GM04503 (cell line): Measurements from ENCODE around the gene GSTK1.
"Not testable (repeated sequence)": the region's sequence is repeated elsewhere in the genome, so short reads cannot be mapped to it uniquely, and the experiment has no call there.

Experiments
- DNase-seq: peaks from one replicate; pipeline ENCODE4 v3.0.0-alpha.2; 2012; ENCODE audit warnings: low read depth

GSTK1 gene

DNA sequence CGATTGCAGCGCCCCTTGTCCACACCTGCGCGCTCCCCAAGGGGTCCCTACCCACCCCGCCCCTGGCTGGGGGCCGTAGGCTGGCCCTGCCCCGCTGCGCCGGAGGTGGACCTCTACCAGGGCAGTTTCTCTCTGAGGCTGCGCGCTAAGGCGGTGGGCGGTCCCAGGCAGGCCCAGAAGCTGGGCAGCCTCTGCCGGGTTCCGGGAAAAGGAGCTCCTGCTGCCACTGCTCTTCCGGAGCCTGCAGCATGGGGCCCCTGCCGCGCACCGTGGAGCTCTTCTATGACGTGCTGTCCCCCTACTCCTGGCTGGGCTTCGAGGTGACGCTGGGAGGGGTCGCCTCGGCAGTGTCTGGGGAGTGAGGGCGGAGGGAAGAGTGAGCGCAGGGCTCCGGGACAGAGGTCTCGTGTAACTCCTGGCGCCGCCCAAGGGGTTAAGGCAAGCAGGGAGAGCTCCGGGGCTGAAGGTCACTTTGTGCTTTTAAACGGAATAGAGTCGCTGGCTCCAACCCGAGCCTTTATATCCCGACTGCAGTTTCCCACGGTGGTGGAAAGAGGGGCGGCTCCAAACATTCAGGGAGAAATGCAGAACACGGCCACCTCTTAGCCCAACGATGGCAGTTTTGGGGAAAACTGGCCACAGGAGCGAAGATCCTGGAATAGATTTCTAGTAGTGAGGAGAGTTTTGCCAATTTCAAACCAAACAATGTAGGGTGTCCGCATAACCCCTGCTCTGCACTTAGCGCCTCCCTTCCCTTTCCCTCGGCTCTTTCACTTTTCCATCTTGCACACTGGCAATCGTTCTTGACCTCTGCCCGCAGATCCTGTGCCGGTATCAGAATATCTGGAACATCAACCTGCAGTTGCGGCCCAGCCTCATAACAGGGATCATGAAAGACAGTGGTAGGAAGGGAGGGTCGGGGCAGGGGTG is at the start of gene GSTK1:
Gene GSTK1 (plus strand): TSS at position 176 of the 930 bp plus-strand sequence. CDS start 73 bp downstream, at position 249.
- DNase-seq: peak; percentile 24

GRCh38 chr7:143213478-143213877 is 49.8 kb upstream of the GSTK1 start:
- DNase-seq: not testable (repeated sequence)

GRCh38 chr7:143214789-143215679 is 48.2 kb upstream of the GSTK1 start:
- peak; percentile 23 for DNase-seq

DNA sequence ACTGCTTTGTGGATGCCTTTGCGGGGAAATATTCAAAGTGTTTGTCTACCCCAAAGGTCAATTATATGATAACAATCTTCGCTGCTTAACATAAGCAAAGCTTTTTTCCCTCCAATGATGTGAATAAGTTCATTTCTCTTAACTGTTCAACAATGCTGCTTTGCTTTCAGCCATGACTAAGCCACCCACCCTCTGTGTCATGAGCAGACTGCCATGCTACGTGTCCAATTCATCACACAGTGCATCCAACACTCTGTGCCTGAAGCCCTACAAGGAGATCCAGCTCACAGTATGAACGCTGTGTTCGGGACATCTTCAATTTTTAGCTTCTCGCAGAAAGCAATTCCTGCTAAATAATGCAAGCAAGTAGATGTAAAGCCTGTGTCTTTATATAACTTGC is 47.1 kb upstream of the GSTK1 start:
- peak; percentile 3 for DNase-seq

DNA sequence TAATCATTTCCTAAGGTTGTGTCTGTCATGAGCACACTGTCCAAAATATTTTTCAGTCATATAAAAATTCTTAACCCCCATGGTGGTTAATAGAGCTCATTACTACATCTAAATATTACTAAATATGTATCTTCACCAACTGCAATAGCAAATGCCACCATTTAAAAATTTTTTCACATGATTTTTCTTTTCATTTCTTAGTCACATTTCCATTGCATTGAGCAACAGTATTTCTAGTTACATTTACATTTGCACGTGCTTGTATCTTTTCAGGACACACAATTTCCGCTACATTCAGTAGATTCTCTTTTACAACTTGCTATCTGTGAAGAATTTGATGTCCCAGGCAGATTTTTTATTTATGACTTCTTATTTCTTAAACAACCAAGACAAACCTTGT is 46.6 kb upstream of the GSTK1 start:
- DNase-seq: no peak

GRCh38 chr7:143217806-143218205 is 45.4 kb upstream of the GSTK1 start:
- no peak for DNase-seq

DNA sequence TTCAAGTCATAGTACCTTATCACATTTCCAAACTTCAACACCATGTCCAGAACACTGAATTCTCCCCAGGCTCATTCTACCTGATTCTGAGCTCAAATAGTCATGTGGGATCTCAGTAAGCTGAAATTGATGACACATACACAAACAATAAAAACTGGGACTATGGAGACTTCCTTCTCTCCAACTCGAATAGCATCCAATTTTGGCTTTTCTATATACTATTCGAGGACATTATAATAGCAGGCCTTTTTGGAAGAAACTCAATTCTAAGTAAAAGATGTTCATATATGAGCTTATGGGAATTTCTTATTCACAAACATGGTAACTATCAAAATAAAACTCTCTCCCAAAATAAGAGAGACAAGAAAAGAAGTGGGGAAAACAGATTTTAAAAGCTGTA is 42.0 kb upstream of the GSTK1 start:
- no peak for DNase-seq

- no peak for DNase-seq
Observed at GRCh38 chr7:143221737-143222136, 41.5 kb upstream of the GSTK1 start, which contains the start of gene TAS2R40. Gene TAS2R40, plus strand, starts transcription at chr7:143222037. Its CDS starts 42 bp downstream, at chr7:143222079.

DNA sequence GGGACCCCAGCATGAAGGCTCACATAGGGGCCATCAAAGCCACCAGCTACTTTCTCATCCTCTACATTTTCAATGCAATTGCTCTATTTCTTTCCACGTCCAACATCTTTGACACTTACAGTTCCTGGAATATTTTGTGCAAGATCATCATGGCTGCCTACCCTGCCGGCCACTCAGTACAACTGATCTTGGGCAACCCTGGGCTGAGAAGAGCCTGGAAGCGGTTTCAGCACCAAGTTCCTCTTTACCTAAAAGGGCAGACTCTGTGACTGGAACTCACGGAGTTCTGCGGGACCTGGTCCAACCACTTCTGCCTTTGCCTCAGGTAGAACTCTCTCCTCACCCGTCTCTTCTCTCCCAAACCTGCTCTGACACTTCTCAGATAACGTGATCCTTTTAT is 40.5 kb upstream of the GSTK1 start:
- no peak for DNase-seq

DNA sequence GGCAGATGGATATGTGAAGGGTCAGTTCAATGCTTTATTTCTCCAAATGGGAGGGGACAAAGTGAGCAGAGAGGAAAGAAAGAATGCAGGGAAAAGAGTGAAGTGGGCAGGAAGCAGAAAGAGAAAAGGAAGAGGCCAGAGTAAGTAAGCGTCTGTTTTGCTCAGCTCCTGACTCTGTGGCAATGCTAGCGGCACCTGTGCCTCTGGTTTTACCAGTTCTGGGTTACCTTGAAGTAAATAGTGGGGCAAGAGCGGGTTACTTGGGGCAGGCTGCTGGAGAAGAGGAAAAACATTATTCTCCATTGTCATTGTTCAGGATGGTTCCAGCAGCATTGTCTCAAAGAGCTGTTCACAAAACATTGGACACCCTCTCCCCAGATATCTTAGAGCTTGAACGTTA is 39.5 kb upstream of the GSTK1 start:
- no peak for DNase-seq

DNA sequence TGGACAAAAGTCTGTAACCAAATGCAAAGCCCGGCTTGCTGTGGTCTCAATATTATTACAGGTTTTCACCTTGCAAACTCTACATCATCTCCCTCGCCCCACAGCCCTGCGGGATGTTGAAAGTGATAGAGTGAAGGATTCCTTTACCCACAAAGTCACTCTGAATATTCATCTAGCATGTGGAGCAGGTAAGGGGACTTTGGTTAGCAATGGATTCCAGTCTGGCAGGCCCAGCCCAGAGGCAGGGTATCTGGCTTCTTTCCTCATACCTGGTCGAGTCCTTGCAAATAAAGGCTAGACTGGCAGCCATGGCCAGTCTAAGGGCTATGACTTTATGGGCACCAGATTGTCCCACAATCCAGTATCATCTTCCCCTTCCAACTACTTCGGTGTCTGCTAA is 38.2 kb upstream of the GSTK1 start:
- DNase-seq: no peak

- no peak for DNase-seq
Observed at GRCh38 chr7:143227806-143228205, 35.4 kb upstream of the GSTK1 start.

- DNase-seq: no peak
Observed at GRCh38 chr7:143229054-143229790, 34.0 kb upstream of the GSTK1 start.

GRCh38 chr7:143230602-143231457 is 32.4 kb upstream of the GSTK1 start:
- no peak for DNase-seq

DNA sequence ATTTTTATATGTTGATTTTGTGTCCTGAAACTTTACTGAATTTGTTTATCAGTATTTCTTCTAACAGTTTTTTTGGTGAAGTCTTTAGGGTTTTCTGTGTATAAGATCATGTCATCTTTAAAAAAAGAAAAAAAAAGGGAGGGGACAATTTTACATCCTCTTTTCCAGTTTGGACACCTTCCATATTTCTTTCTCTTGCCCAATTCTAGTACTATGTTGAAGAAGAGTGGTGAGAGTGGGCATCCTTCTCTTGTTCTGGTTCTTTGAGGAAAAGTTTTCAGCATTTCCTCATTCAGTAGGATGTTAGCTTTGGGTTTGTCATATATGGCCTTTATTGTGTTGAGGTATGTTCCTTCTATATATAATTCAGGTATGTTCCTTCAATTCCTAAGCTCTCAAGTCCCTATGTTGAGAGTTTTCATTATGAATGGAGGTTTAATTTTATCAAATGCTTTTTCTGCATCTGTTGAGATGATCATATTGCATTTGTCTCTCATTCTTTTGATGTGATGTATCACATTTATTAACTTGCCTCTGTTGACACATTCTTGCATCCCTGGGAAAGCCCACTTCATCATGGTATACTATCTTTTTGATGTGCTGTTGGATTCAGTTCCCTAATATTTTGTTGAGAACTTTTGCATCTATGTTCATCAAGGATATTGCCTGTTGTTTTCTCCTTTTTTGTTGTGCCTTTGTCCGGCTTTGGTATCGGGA is 29.3 kb upstream of the GSTK1 start:
- no peak for DNase-seq

DNA sequence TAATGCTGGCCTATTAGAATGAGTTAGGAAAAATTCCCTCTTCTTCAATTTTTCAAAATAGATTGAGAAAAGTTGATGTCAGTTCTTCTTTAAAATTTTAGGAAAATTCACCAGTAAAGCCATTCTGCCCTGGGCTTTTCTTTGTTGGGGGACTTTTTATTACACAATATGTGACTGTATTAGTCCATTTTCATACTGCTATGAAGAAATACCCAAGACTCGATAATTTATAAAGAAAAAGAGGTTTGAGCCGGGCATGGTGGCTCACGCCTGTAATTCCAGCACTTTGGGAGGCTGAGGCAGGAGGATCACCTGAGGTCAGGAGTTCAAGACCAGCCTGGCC is 28.7 kb upstream of the GSTK1 start:
- no peak for DNase-seq

DNA sequence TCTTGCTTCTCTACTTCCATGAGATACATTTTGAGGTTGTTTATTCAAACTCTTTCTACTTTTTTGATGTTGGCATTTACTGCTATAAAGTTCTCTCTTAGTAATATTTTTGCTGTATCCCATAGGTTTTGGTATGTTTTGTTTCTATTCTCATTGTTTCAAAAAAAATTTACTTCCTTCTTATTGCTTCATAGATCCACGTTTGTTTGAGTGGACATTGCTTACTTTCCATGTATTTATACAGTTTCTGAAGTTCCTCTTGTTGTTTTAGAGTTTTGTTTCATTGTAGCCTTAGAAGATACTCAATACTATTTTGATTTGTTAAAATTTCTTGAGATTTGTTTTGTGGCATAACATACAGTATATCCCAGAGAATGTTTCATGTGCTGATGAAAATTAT is 27.7 kb upstream of the GSTK1 start:
- no peak for DNase-seq

- DNase-seq: no peak
Observed at GRCh38 chr7:143236408-143236990, 26.7 kb upstream of the GSTK1 start.

DNA sequence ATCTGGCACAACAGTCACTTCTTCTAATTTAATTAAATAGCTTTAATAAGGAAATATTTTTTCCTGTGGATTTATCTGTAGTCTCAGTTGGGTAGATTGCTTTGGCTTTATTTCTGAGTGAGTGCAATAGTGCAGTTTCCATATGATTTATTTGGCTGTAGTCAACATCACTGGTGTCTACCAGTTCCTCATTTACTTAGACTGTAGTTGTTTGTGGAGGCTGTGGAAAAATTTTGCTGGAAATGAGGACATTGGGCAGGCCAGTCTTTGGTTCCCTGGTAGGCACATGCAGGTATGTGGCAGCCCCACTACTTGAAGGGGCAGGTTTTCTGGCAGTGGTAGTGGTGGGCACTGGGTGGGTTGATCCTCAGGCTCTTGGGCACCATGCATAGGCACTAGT is 25.9 kb upstream of the GSTK1 start:
- DNase-seq: no peak

- DNase-seq: no peak
Observed at GRCh38 chr7:143238289-143238980, 24.8 kb upstream of the GSTK1 start.
